GM19238 (cell line): ENCODE data around the gene CYTH1.
"Not testable (repeated sequence)": the region's sequence is repeated elsewhere in the genome, so short reads cannot be mapped to it uniquely, and the experiment has no call there.

Source experiments
- DNase-seq: peaks from one replicate; pipeline ENCODE4 v3.0.0; 2011; ENCODE audit warnings: low spot score; ENCODE audit not compliant: insufficient read length

CYTH1 gene

GRCh38 chr17:78672871-78673371 is 109.2 kb downstream of the CYTH1 start:
- DNase-seq: no peak

GRCh38 chr17:78672005-78672404 is 110.1 kb downstream of the CYTH1 start:
- DNase-seq: no peak

GRCh38 chr17:78671726-78672001 is 110.4 kb downstream of the CYTH1 start:
- not testable (repeated sequence) for DNase-seq

- DNase-seq: no peak
These were observed 111.0 kb downstream of the CYTH1 start for GRCh38 chr17:78670850-78671725.

GRCh38 chr17:78669975-78670518 is 112.0 kb downstream of the CYTH1 start:
- DNase-seq: no peak

GRCh38 chr17:78669256-78669974 is 112.7 kb downstream of the CYTH1 start:
- DNase-seq: no peak

- no peak for DNase-seq
These were observed 113.2 kb downstream of the CYTH1 start for GRCh38 chr17:78668847-78669246.

GRCh38 chr17:78667741-78668640 is 114.1 kb downstream of the CYTH1 start:
- no peak for DNase-seq

GRCh38 chr17:78667091-78667490 is 115.0 kb downstream of the CYTH1 start:
- no peak for DNase-seq

GRCh38 chr17:78665952-78666920 is 115.8 kb downstream of the CYTH1 start:
- DNase-seq: no peak

- DNase-seq: no peak
These were observed 116.6 kb downstream of the CYTH1 start for GRCh38 chr17:78665387-78665951.

GRCh38 chr17:78664476-78665386 is 117.3 kb downstream of the CYTH1 start:
- DNase-seq: no peak

- no peak for DNase-seq
These were observed 120.8 kb downstream of the CYTH1 start for GRCh38 chr17:78661093-78661770.

- DNase-seq: no peak
These were observed 122.5 kb downstream of the CYTH1 start for GRCh38 chr17:78659546-78659945.

GRCh38 chr17:78658281-78658785 is 123.7 kb downstream of the CYTH1 start:
- DNase-seq: no peak

GRCh38 chr17:78655251-78655940 is 126.7 kb downstream of the CYTH1 start:
- DNase-seq: no peak

- DNase-seq: no peak
These were observed 127.7 kb downstream of the CYTH1 start for GRCh38 chr17:78654325-78654724.
